Neural cell (in vitro differentiated cells): ENCODE data around the gene NUDT19. TPM values are rescaled to one million over a fixed set of nuclear protein-coding genes. Genes with fewer than 3 reads are reported as not detected.

Experiments used
- H2AFZ ChIP-seq: fragments of 200-600, 300-800 bp; sonication (generic), shearing (Covaris generic); 2 replicates; pipeline ENCODE4 v1.6.0; 2014; ENCODE audit warnings: low read depth, mild to moderate bottlenecking, antibody characterized with exemption, low read length, moderate library complexity
- H3F3A ChIP-seq: fragments of 200-600 bp; shearing (Covaris generic); 2 replicates; pipeline ENCODE4 v1.6.1; 2016; ENCODE audit warnings: mild to moderate bottlenecking, moderate library complexity, mixed read lengths, antibody characterized with exemption, low read length; ENCODE audit not compliant: insufficient read depth, poor library complexity, severe bottlenecking
- H3K27ac ChIP-seq: fragments of 200-600, 300-800 bp; sonication (generic), shearing (Covaris generic); 2 replicates; pipeline ENCODE4 v1.5.1; 2014; ENCODE audit warnings: mild to moderate bottlenecking, low read length, moderate library complexity
- H3K27me3 ChIP-seq: fragments of 300-800, 200-600 bp; sonication (generic), shearing (Covaris generic); 2 replicates; pipeline ENCODE4 v1.6.0; 2014; ENCODE audit warnings: mild to moderate bottlenecking, low read depth, low read length, moderate library complexity; ENCODE audit not compliant: insufficient read depth
- H3K36me3 ChIP-seq: fragments of 300-800, 200-600 bp; sonication (generic), shearing (Covaris generic); 2 replicates; pipeline ENCODE4 v1.5.1; 2014; ENCODE audit warnings: mild to moderate bottlenecking, antibody characterized with exemption, low read length, moderate library complexity; ENCODE audit not compliant: insufficient read depth
- H3K4me2 ChIP-seq: fragments of 300-800, 200-600 bp; sonication (generic), shearing (Covaris generic); 2 replicates; pipeline ENCODE4 v1.6.0; 2014; ENCODE audit warnings: mild to moderate bottlenecking, low read length
- H3K4me3 ChIP-seq: fragments of 300-800, 200-600 bp; sonication (generic), shearing (Covaris generic); 2 replicates; pipeline ENCODE4 v1.5.1; 2014; ENCODE audit warnings: mild to moderate bottlenecking, low read length, moderate library complexity
- H3K79me2 ChIP-seq: fragments of 200-600 bp; shearing (Covaris generic); replicated peaks from 2 replicates; pipeline ENCODE4 v1.6.0; 2014; ENCODE audit warnings: mild to moderate bottlenecking, low read length, moderate library complexity; ENCODE audit not compliant: insufficient read depth
- H3K9ac ChIP-seq: fragments of 300-800, 200-600 bp; sonication (generic), shearing (Covaris generic); 2 replicates; pipeline ENCODE4 v1.6.1; 2016; ENCODE audit warnings: mild to moderate bottlenecking, low read length, mixed read lengths
- H3K9me2 ChIP-seq: fragments of 200-600 bp; shearing (Covaris generic); 2 replicates; pipeline ENCODE4 v1.6.1; 2016; ENCODE audit warnings: mild to moderate bottlenecking, low read length, mixed read lengths; ENCODE audit not compliant: insufficient read depth
- H3K9me3 ChIP-seq: fragments of 200-600, 300-800 bp; sonication (generic), shearing (Covaris generic); 2 replicates; pipeline ENCODE4 v1.6.1; 2016; ENCODE audit warnings: mild to moderate bottlenecking, mixed run types, low read length, moderate library complexity, mixed read lengths
- H4K20me1 ChIP-seq: fragments of 200-600 bp; shearing (Covaris generic); 2 replicates; pipeline ENCODE4 v1.6.1; 2016; ENCODE audit warnings: mild to moderate bottlenecking, mixed run types; ENCODE audit not compliant: insufficient read depth
- CTCF ChIP-seq: fragments of 450-650 bp; IDR thresholded peaks from 2 replicates; pipeline ENCODE4 v1.5.1; 2014; ENCODE audit warnings: antibody characterized with exemption, mild to moderate bottlenecking, moderate library complexity; ENCODE audit not compliant: poor library complexity, severe bottlenecking
- EP300 ChIP-seq: fragments of 450-650 bp; conservative IDR thresholded peaks from 2 replicates; pipeline ENCODE4 v1.6.1; 2014; ENCODE audit warnings: antibody characterized with exemption, mild to moderate bottlenecking, moderate library complexity; ENCODE audit not compliant: poor library complexity, severe bottlenecking
- EZH2 ChIP-seq: fragments of 200-600, 300-800 bp; shearing (Covaris generic), sonication (generic); IDR thresholded peaks from 2 replicates; pipeline ENCODE4 v1.6.1; 2014; ENCODE audit warnings: antibody characterized with exemption, low read length, borderline replicate concordance, mild to moderate bottlenecking; ENCODE audit not compliant: insufficient read depth, poor library complexity, severe bottlenecking
- MXI1 ChIP-seq: fragments of 450-650 bp; conservative IDR thresholded peaks from 2 replicates; pipeline ENCODE4 v1.6.1; 2014; ENCODE audit warnings: antibody characterized with exemption, mild to moderate bottlenecking; ENCODE audit not compliant: poor library complexity, severe bottlenecking
- POLR2AphosphoS5 ChIP-seq: IDR thresholded peaks from 2 replicates; pipeline ENCODE4 v1.6.1; 2012
- RAD21 ChIP-seq: fragments of 450-650 bp; conservative IDR thresholded peaks from 2 replicates; pipeline ENCODE4 v1.6.1; 2014; ENCODE audit warnings: antibody characterized with exemption, mild to moderate bottlenecking, moderate library complexity
- REST ChIP-seq: IDR thresholded peaks from 2 replicates; pipeline ENCODE4 v1.6.1; 2012; ENCODE audit warnings: borderline replicate concordance
- SMC3 ChIP-seq: fragments of 450-650 bp; conservative IDR thresholded peaks from 2 replicates; pipeline ENCODE4 v1.6.1; 2014; ENCODE audit warnings: antibody characterized with exemption, mild to moderate bottlenecking, moderate library complexity; ENCODE audit not compliant: poor library complexity
- TAF1 ChIP-seq: IDR thresholded peaks from 2 replicates; pipeline ENCODE4 v1.6.1; 2012; ENCODE audit warnings: low read depth
- polyA plus RNA-seq: library from polyadenylated mRNA; depleted of rRNA; stranded (reverse); fragments of >200 nt; gene quantifications from 2 replicates; pipeline ENCODE4 v1.2.3, GENCODE V29; 2014

NUDT19 gene
- polyA plus RNA-seq, 1 donor from 2014 or later = 1.2 TPM

- peaks cover 17% of the 10 kb centered on the region for H3K79me2 ChIP-seq
- no peaks in the 10 kb centered on the region for H3F3A ChIP-seq
- H3K9me2 ChIP-seq = no peaks in the 10 kb centered on the region
- no peak overlapping the region for H3K4me2 ChIP-seq
- no peaks in the 10 kb centered on the region for H3K36me3 ChIP-seq
- no peak overlapping the region for H2AFZ ChIP-seq
- no peak overlapping the region for H3K9ac ChIP-seq
- H3K27me3 ChIP-seq = peaks cover 26% of the 10 kb centered on the region
- TF ChIP-seq POLR2AphosphoS5 (no peak), SMC3 (no peak), MXI1 (no peak), TAF1 (no peak), EP300 (no peak), EZH2 (no peak), CTCF (no peak), REST (no peak), RAD21 (no peak)
- H3K27ac ChIP-seq = no peak overlapping the region
- peak overlapping the region; percentile 91 for H3K4me3 ChIP-seq
- no peaks in the 10 kb centered on the region for H4K20me1 ChIP-seq
- H3K9me3 ChIP-seq = no peaks in the 10 kb centered on the region
These were observed 18.8 kb upstream of the NUDT19 start for GRCh38 chr19:32672841-32673240.

GRCh38 chr19:32673573-32673972 lies 18.0 kb upstream of the NUDT19 start:
- no peaks in the 10 kb centered on the region for H4K20me1 ChIP-seq

More at GRCh38 chr19:32673573-32673972, 18.0 kb upstream of the NUDT19 start:
- H2AFZ ChIP-seq = no peak overlapping the region
- no peaks in the 10 kb centered on the region for H3K9me2 ChIP-seq
- no peaks in the 10 kb centered on the region for H3K9me3 ChIP-seq
- H3K27ac ChIP-seq = no peak overlapping the region
- no peaks in the 10 kb centered on the region for H3F3A ChIP-seq
- no peaks in the 10 kb centered on the region for H3K36me3 ChIP-seq
- H3K4me3 ChIP-seq = peak overlapping the region; percentile 91
- peaks cover 27% of the 10 kb centered on the region for H3K27me3 ChIP-seq
- no peak overlapping the region for H3K9ac ChIP-seq
- no peak for TF ChIP-seq EZH2
- no peak for TF ChIP-seq RAD21
- TF ChIP-seq CTCF = no peak
- TF ChIP-seq MXI1 = no peak
- no peak for TF ChIP-seq REST
- TF ChIP-seq TAF1 = no peak
- no peak for TF ChIP-seq POLR2AphosphoS5
- H3K4me2 ChIP-seq = no peak overlapping the region
- peaks cover 17% of the 10 kb centered on the region for H3K79me2 ChIP-seq
